ENCODE measurements around the gene GLG1.

DNA sequence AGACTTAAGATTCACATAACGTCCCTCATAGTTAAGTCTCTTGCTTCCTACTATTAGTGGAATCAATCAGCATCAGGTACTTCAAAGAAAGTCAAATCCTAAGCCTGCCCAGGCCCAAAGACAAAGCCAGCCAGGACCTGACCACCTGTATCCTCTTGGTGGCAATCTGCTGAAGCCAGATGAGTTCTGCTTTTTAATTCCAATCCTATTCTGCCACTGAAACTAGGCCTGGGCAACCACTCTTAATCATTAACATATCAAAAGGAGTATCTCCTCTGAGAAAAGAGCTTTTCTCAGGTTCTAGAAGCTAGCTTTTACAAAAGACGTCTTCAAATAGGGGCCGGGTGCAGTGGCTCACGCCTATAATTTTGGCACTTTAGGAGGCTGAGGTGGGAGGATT, 15.1 kb upstream of the GLG1 start:
- TF ChIP-seq, protein P1, sequence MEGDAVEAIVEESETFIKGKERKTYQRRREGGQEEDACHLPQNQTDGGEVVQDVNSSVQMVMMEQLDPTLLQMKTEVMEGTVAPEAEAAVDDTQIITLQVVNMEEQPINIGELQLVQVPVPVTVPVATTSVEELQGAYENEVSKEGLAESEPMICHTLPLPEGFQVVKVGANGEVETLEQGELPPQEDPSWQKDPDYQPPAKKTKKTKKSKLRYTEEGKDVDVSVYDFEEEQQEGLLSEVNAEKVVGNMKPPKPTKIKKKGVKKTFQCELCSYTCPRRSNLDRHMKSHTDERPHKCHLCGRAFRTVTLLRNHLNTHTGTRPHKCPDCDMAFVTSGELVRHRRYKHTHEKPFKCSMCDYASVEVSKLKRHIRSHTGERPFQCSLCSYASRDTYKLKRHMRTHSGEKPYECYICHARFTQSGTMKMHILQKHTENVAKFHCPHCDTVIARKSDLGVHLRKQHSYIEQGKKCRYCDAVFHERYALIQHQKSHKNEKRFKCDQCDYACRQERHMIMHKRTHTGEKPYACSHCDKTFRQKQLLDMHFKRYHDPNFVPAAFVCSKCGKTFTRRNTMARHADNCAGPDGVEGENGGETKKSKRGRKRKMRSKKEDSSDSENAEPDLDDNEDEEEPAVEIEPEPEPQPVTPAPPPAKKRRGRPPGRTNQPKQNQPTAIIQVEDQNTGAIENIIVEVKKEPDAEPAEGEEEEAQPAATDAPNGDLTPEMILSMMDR (IDR thresholded peaks at IDR 0.05; ENCODE audit: low read length) = no peak
- no peak for TF ChIP-seq EZH2phosphoT487 (IDR thresholded peaks at IDR 0.05; ENCODE audit: low read length)
